Uterus (tissue), 4 donors: Measurements from ENCODE around the gene USP21. TPM values are rescaled to one million over a fixed set of nuclear protein-coding genes. Genes with fewer than 3 reads are reported as not detected.

ENCODE experiments used
- DNase-seq, 2 donors: peaks; one replicate each; pipeline ENCODE4 v3.0.0-alpha.2; 2019 to 2020
- H3K27ac ChIP-seq, 2 donors: fragments of 200-600 bp; sonication (generic); 1 replicate in 1 of 2; 2 replicates in 1 of 2; pipeline ENCODE4 v1.5.1; 2016 to 2018
- H3K27me3 ChIP-seq, 2 donors: fragments of 200-600 bp; sonication (generic); one replicate each; pipeline ENCODE4 v1.5.1; 2018 to 2019; ENCODE audit warnings: control low read depth in 1 of 2
- H3K36me3 ChIP-seq, 2 donors: fragments of 200-600 bp; sonication (generic); one replicate each; pipeline ENCODE4 v1.5.1; 2019; ENCODE audit warnings: control low read depth in 1 of 2
- H3K4me1 ChIP-seq, 2 donors: fragments of 200-600 bp; sonication (generic); one replicate each; pipeline ENCODE4 v1.5.1; 2018 to 2019; ENCODE audit warnings: control low read depth in 1 of 2
- H3K4me3 ChIP-seq, 2 donors: fragments of 200-600 bp; sonication (generic); 1 replicate in 1 of 2; 2 replicates in 1 of 2; pipeline ENCODE4 v1.5.1; 2018 to 2019; ENCODE audit warnings: mild to moderate bottlenecking in 1 of 2
- H3K9me3 ChIP-seq, 2 donors: fragments of 200-600 bp; sonication (generic); one replicate each; pipeline ENCODE4 v1.5.1; 2019; ENCODE audit warnings: control low read depth in 1 of 2
- POLR2A ChIP-seq, 2 donors: fragments of 450-650 bp; IDR thresholded peaks; one replicate each; pipeline ENCODE4 v1.6.1; 2016; ENCODE audit warnings: antibody characterized with exemption in 2 of 2, mild to moderate bottlenecking in 1 of 2, moderate library complexity in 1 of 2
- intact Hi-C: fragments of 100-400 bp; cut with DNase I; formaldehyde crosslinking; loops from one replicate; pipeline ENCODE4 v1.15.1; 2023; ENCODE audit warnings: low total_unique reads
- total RNA-seq, 4 donors: library from RNA; depleted of rRNA in 3 of 4; stranded (reverse); fragments of >200 nt in 3 of 4; gene quantifications; one replicate each; pipeline versions ENCODE4 v1.1.0 to v1.2.4, GENCODE V29; 2014 to 2023
- TF ChIP-seq, protein P1 (sequence below), 4 experiments: fragments of 200-600 bp in 2 of 4; fragments of 450-650 bp in 2 of 4; sonication (generic) in 2 of 4; IDR thresholded peaks; one replicate each; pipeline ENCODE4 v1.5.1; 2016 to 2019; ENCODE audit warnings: antibody characterized with exemption in 4 of 4, mild to moderate bottlenecking in 2 of 4, moderate library complexity in 1 of 4
- donor health status: DM: yes; HTN: yes; CAD: no.

USP21 gene
- total RNA-seq, 4 donors from 2014 or later, result 4.1 to 38.1 (median 29.9) TPM

DNA sequence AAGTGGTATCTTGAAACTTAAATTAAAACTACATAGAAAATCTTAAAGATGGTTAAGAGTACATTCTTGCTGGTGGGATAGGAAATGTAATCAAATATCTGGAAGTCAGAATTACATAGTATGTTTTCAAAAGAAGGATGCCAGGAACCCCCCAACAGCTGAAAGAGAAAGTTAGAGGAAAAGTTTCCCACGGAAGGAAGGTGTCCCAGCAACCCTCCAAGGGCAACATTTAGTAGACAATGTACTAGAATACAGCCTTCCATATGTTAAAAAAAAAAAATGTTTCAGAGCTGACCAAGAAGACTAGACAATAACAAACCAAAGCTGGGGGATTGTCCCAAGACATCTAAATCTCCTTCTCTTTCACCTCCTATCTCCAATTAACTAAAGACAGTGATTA, 29.0 kb upstream of the USP21 start:
- Histone ChIP-seq H3K27ac (peak overlapping the region in 1 of 2 donors; percentile 23), H3K4me3 (no peak overlapping the region), H3K27me3 (no peaks in the 10 kb centered on the region), H3K4me1 (peaks cover 0 to 12% of the 10 kb centered on the region in 2 donors), H3K36me3 (no peaks in the 10 kb centered on the region), H3K9me3 (no peaks in the 10 kb centered on the region)
- intact Hi-C loops, result no loop called here
- no peak for DNase-seq
- TF ChIP-seq, protein P1, sequence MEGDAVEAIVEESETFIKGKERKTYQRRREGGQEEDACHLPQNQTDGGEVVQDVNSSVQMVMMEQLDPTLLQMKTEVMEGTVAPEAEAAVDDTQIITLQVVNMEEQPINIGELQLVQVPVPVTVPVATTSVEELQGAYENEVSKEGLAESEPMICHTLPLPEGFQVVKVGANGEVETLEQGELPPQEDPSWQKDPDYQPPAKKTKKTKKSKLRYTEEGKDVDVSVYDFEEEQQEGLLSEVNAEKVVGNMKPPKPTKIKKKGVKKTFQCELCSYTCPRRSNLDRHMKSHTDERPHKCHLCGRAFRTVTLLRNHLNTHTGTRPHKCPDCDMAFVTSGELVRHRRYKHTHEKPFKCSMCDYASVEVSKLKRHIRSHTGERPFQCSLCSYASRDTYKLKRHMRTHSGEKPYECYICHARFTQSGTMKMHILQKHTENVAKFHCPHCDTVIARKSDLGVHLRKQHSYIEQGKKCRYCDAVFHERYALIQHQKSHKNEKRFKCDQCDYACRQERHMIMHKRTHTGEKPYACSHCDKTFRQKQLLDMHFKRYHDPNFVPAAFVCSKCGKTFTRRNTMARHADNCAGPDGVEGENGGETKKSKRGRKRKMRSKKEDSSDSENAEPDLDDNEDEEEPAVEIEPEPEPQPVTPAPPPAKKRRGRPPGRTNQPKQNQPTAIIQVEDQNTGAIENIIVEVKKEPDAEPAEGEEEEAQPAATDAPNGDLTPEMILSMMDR (IDR thresholded peaks at IDR 0.05), result no peak
- no peak for TF ChIP-seq POLR2A (IDR thresholded peaks at IDR 0.05)

DNA sequence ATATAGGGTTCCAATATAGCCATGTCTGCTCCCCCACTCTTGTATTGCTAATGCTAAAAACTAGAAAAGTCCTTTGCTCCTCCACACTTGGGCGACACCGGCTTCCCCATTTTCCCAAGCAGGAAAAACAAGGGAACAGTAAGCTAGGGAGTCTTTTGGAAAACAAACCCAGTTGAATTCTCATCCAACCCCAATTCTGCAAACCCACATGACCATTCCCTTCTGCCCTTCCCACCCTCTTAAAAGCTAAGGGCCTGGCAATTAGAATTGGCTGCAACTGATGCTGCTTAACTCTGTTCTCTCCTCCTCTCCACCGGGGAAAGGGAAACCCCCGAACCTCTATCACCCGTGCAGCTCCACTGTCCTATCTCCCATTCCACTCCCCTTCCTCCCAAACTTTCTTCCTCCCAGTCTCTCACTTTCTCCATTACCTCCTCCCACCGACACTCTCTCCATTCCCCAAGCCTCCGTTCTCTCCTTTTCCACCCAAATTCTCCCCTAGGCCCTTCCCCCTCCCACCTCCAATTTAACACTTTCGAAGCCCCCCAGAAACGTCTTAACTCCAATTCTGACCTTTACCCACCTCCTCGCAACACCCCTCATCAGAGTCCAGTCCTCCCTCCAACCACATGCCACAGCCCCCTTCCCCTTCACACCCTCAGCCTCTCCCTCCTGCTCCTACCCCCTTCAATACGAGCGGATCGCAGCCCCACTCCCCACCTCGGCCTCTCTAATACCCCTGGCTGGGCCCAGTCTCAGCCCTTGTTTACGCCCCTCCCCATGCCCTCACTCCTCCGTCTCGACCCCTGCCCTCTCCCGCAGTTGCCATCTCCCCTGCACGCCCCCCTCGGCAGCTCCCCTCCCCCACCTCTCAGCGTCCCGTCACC, 27.5 kb upstream of the USP21 start:
- Histone ChIP-seq H3K4me1 (peaks cover 0 to 12% of the 10 kb centered on the region in 2 donors), H3K27ac (peak overlapping the region; percentile 97 to 99), H3K9me3 (no peaks in the 10 kb centered on the region), H3K4me3 (peak overlapping the region; percentile 87 to 89), H3K36me3 (no peaks in the 10 kb centered on the region), H3K27me3 (no peaks in the 10 kb centered on the region)
- TF ChIP-seq POLR2A (IDR thresholded peaks at IDR 0.05), result no peak
- TF ChIP-seq, protein P1 (IDR thresholded peaks at IDR 0.05), result no peak
- DNase-seq, result no peak
- intact Hi-C loops, result no loop called here

DNA sequence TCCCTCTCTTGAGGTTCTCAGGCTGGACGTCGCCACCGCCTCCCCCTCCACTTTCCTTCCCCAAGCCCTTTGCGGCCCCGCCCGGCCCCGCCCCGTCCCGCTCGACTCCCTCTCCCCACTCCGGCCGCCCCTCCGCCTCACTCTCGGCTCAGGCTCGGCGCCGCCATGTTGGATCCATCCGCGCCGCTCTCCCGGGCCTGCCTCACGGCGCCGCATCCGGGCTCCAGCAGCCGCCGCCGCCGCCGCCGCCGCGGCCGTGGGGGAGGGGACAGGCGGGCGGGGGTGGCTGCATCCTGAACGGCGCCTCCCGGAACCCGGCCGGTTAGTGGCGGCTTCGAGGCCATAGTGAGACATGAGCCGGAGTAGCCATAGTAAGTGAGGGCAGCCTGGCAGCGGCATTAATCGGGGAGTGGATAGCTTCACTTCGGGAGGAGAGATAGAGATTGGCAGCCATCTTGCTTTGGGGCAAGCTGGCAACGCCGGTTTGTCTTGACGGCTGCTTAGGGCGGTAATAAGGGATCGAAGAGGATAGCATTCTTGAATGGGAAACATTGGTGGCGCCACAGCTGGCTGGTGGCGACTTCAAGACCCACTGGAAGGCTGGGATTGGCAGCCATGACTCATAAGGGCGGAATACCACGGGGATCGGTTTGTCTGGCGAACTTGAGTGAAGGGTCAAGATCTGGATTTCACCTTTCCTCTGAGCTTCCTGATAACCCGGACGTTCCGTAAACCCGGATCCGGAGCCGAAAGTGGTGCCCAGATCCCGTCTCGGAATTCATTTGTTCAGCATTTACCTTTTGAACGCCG, 26.7 kb upstream of the USP21 start, which contains the start of gene DEDD:
Gene DEDD, minus strand, starts transcription at position 258 of the 810 bp plus-strand sequence. CDS start 8,205 bp downstream, outside the sequence.
- H3K9me3 ChIP-seq, result no peaks in the 10 kb centered on the region
- intact Hi-C loops, result no loop called here
- H3K27me3 ChIP-seq, result no peaks in the 10 kb centered on the region
- peak; percentile 54 to 64 for TF ChIP-seq POLR2A (IDR thresholded peaks at IDR 0.05)
- TF ChIP-seq, protein P1 (IDR thresholded peaks at IDR 0.05), result peak in 1 of 4 experiments; percentile 20
- peaks cover 0 to 10% of the 10 kb centered on the region in 2 donors for H3K4me1 ChIP-seq
- no peaks in the 10 kb centered on the region for H3K36me3 ChIP-seq
- DNase-seq, result peak; percentile 93 to 96
- peak within 1 kb of the TSS; percentile 97 to 99 for H3K27ac ChIP-seq
- H3K4me3 ChIP-seq, result peak within 1 kb of the TSS; percentile 87 to 89

DNA sequence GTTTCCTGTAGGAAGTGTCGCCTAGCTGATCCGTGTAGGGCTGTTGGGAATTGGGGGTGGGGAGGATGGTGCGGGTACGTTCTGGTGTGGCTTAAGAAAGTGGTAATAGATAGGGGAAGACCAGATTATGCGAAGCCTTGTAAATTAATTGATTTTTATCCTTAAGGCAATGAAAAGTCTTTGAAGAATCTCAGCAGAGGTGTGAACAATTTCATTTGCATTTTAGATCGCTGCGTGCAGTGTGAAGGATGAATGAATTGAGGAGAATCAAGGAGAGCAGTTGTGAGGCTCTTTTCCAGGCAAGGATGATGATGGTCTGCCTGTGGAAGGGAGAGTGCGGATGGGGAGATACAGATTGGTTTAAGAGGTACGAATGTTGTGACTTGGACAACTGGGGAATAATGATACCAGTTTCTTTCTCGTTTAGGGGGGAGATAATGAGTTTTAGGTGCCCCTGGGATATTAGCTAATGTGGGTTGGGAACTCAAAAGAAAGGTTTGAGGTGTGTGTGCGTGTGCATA, 26.0 kb upstream of the USP21 start:
- H3K27ac ChIP-seq, result peak overlapping the region; percentile 97 to 99
- H3K36me3 ChIP-seq, result no peaks in the 10 kb centered on the region
- no peaks in the 10 kb centered on the region for H3K9me3 ChIP-seq
- no peak for TF ChIP-seq POLR2A (IDR thresholded peaks at IDR 0.05)
- TF ChIP-seq, protein P1 (IDR thresholded peaks at IDR 0.05), result no peak
- no peaks in the 10 kb centered on the region for H3K27me3 ChIP-seq
- DNase-seq, result no peak
- H3K4me1 ChIP-seq, result peaks cover 0 to 3% of the 10 kb centered on the region in 2 donors
- H3K4me3 ChIP-seq, result peak overlapping the region; percentile 87 to 89
- intact Hi-C loops, result no loop called here
